GM18868 (cell line): ENCODE measurements around the gene VSIG2.

Source experiments
- ATAC-seq: cut with Tn5 transposase; IDR thresholded peaks from one replicate; pipeline ENCODE4 v1.9.1; 2021; ENCODE audit warnings: mild to moderate bottlenecking, moderate library complexity; ENCODE audit not compliant: unreplicated experiment

The VSIG2 gene

GRCh38 chr11:124724979-124725718 lies 26.9 kb downstream of the VSIG2 start:
- ATAC-seq: no peak

GRCh38 chr11:124722176-124722575 lies 29.9 kb downstream of the VSIG2 start:
- ATAC-seq: no peak

- ATAC-seq: no peak
These were observed 32.5 kb downstream of the VSIG2 start for GRCh38 chr11:124719534-124719933.

- no peak for ATAC-seq
These were observed 33.3 kb downstream of the VSIG2 start for GRCh38 chr11:124718801-124719200.

GRCh38 chr11:124717786-124718651 lies 34.0 kb downstream of the VSIG2 start:
- peak; percentile 44 for ATAC-seq

- peak; percentile 47 for ATAC-seq
These were observed 34.7 kb downstream of the VSIG2 start for GRCh38 chr11:124717421-124717785.

- no peak for ATAC-seq
These were observed 35.5 kb downstream of the VSIG2 start for GRCh38 chr11:124716591-124716990.

GRCh38 chr11:124712392-124712791 lies 39.7 kb downstream of the VSIG2 start:
- no peak for ATAC-seq

- ATAC-seq: no peak
These were observed 44.2 kb downstream of the VSIG2 start for GRCh38 chr11:124707829-124708228.

- ATAC-seq: no peak
These were observed 52.0 kb downstream of the VSIG2 start for GRCh38 chr11:124700028-124700427.

- ATAC-seq: no peak
These were observed 52.5 kb downstream of the VSIG2 start for GRCh38 chr11:124699547-124699946.
